C4-2B (cell line): ENCODE measurements around the gene HRH4.

Experiments
- CTCF ChIP-seq: fragments of 450-650 bp; conservative IDR thresholded peaks from 2 replicates; pipeline ENCODE4 v1.5.1; 2017; ENCODE audit warnings: mild to moderate bottlenecking
- ZFX ChIP-seq: fragments of 450-650 bp; IDR thresholded peaks from 2 replicates; pipeline ENCODE4 v1.6.1; 2017

DNA sequence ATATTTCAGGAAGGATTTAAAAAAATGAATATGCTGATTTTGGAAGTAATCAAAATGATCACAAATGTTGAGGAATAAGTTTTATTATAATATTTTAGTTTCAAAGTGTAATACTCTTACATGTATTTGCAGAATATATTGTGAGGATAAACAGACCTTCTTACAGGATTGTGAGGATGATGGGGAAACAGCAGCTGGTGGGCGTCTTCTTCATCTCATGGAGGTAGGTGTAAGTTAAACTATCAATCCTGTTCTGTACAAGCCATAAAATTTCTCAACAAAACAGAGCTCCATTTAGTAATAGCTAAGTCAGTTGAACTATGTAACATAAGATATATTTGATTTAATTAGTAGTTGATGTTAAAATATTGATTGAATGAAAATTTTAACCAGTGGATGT lies 12.5 kb upstream of the HRH4 start:
- TF ChIP-seq CTCF (no peak), ZFX (no peak)
